Hepatocyte (in vitro differentiated cells): ENCODE results near the gene CCNO.

Experiments
- EZH2 ChIP-seq: fragments of 200-600 bp; sonication (generic); IDR thresholded peaks from 2 replicates; pipeline ENCODE4 v1.6.1; 2016; ENCODE audit warnings: antibody characterized with exemption, mild to moderate bottlenecking, borderline replicate concordance
- TF ChIP-seq, protein P1 (sequence below): fragments of 200-600 bp; sonication (generic); IDR thresholded peaks from 2 replicates; pipeline ENCODE4 v1.5.1; 2016; ENCODE audit warnings: antibody characterized with exemption, mild to moderate bottlenecking; ENCODE audit not compliant: poor library complexity

DNA sequence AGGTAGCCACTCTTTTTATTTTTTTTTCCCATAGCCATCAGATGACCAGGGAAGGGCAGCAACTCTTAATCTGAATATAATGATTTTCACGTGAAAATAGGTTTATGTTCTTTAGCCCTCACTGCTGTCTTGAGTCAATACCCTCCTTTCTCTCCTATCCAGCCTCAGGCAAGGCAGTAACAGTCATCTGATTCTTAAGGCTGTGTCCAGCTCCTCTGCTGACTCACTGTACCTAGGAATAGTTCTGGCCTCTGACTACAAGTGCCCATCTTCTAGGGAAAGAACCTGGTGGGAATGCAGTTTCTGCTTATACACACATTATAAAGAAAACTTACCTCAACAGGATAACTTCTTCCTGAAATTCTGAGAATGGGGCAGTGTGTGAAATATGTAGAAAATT is 43.4 kb upstream of the CCNO start:
- TF ChIP-seq, protein P1, sequence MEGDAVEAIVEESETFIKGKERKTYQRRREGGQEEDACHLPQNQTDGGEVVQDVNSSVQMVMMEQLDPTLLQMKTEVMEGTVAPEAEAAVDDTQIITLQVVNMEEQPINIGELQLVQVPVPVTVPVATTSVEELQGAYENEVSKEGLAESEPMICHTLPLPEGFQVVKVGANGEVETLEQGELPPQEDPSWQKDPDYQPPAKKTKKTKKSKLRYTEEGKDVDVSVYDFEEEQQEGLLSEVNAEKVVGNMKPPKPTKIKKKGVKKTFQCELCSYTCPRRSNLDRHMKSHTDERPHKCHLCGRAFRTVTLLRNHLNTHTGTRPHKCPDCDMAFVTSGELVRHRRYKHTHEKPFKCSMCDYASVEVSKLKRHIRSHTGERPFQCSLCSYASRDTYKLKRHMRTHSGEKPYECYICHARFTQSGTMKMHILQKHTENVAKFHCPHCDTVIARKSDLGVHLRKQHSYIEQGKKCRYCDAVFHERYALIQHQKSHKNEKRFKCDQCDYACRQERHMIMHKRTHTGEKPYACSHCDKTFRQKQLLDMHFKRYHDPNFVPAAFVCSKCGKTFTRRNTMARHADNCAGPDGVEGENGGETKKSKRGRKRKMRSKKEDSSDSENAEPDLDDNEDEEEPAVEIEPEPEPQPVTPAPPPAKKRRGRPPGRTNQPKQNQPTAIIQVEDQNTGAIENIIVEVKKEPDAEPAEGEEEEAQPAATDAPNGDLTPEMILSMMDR = no peak
- no peak for TF ChIP-seq EZH2
